NK-92 treated with Interleukin-12 subunit alpha and Interleukin-12 subunit beta, amount 100 ng/mL, for 24 hours (cell line): ENCODE data around the gene RAI1.

Source experiments
- DNase-seq: peaks from one replicate; lab custom pipeline; 2025; lab: John Stamatoyannopoulos, UW

Gene RAI1

DNA sequence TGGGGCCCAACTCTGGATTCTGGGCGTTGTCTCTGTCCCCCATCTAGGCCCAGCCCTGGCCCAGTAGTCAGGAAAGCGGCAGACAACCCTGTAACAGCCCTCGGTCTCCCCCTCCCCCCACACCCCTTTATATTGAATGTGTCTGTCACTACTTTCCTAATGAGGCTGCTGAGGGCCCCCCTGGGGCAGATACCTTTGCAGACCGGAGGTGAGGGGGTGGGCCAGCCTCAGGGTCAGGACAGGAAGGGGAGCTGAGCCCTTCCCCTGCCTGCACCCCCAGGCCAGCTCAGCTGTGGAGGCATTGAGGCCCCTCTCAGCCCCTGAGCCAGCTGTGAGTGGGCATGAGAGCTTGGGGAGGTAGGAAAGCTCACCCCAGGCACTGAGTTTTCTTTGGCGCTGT lies 17.1 kb downstream of the RAI1 start:
- no peak for DNase-seq

DNA sequence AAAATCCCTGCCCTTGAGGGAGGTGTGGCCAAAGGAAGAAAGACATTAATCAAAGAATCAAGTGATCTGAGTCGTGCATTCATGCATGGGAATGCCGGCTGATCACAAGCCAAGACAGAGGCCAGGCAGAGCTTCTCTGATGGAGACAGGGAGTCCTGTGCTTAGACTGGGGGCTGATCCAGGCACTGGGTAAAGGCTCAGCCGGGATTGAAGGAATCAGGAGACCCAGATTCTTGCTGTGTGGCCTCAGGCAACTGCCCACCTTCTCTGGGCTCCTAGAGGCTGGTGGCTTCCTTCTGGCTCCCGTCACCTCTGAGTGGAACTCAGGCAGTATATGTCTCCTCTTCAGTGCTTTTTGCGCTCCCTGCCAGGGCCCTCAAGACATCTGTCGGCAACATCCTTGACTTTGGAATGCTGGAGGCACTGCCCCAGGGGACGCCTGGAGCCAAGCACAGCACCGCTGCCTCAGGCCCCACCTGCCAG lies 17.7 kb downstream of the RAI1 start:
- no peak for DNase-seq

DNA sequence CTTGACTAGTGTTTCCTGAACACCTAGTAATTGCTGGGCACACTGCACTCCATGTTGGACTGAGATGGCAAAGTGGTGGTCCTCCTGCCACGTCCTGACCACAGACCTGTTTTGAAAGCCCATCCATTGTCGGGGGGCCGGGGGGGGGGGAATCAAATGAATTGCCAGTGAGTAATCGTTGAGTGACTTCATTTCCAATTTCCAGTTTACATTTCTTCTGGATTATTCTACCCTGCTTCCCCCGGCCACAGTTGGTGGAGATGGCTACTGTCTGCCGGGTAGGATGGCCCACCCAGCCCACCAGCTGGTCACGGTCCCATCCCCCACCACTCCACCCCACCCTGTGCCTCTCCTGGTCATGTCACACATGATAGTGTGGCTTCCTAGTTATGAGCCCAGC lies 18.2 kb downstream of the RAI1 start:
- no peak for DNase-seq

DNA sequence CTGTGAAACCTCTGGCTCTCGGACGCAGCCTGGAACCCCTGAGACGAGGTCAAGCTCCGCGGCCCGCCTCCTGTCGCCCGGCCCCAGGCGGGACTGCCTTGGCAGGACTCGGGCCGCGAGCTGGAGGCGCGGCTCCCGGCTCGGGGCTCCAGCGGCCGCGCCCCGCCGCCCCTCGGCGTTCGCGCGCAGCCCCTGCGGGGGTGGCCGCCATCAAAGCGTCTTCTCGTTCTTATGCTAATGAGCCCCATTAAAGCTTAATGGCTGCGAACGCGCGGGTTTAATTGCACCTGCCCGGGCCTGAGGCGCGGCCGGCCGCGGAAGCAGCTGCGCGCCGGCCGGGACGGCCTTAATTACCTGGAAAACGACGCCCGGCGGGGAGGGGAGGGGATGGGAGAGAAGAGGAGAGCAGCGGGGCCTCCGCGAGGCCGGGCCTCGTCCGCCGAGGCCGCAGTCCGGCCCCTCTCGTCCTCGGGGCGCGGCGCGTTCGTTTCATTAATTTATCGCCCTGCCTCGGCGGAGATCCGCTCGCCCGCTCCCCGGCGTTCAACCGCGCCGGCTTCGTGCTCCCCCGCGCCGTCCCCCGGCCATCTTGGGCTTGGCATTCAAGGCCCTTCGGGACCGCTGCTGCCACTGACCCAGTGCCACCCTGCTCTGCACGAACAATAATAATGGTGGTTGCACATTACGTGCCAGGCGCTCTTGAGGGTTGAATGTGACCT lies 19.2 kb downstream of the RAI1 start:
- DNase-seq = no peak

DNA sequence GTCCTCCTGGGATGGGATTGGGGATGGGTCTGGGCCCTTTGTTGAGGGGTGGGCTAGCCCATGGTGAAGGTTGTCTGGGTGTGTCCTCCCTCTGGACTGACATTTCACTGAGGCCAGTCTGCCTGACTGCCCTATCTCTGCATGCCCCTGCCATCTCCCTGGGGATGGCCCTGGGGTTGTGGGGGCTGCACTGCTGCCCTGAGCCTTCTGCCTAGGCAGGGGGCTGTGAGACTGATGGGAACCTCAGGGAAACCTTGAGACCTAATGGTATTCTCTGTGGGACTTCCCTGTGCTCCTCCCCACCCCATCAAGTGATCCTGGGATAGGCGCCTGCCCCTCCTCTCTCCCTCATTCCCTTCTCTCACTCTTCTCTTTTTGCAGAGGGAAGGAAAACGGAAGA lies 19.9 kb downstream of the RAI1 start:
- DNase-seq = no peak

DNA sequence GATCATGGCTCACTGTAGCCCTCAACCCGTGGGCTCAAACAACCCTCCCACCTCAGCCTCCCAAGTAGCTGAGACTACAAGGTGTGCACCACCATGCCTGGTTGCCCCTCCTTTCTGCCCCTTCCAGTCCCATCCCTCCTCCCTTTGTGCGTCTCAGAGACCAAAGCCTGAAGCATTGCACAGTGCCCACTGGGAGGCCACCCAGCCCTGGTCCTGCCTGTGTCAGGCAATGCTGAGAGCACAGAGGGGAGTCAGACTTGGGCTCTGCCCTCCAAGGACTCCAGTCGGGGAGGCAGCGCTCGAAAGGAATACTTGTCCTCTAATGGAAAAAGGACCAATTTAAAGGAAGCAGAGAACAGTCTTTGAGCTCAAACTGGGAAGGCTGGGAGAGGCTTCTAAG lies 20.4 kb downstream of the RAI1 start:
- DNase-seq = no peak

DNA sequence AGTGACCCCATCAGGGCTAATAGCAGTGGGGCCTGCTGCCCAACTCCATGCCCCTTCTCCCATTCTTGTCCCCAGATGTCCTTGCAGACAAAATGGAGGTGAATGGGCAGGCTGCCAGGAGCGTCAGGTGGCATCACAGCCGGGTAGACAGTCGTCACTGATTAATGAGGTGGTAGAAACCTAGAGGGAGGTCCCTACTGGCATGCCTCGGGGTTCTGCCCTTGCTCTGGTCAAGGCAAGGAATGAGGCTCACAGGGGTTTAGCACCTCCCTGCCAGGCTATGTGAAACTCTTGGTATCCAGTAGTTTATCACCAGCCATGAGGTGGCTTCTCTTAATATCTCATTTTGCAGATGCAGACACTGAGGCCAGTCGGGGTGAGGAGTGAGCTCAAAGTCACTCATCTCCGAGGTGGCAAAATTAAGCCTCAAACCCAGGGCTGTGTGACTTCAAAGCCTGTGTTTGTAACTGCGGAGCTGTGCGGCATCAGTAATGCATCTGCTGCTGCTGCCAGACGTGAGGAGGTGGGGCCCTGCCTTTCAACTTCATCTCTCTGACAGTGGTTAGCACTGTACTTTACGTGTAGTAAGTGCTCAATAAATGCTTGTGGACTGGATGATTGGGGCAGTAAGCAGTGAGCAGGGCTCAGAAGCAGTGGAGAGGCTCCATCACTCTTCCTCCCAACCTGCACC lies 21.3 kb downstream of the RAI1 start:
- no peak for DNase-seq

DNA sequence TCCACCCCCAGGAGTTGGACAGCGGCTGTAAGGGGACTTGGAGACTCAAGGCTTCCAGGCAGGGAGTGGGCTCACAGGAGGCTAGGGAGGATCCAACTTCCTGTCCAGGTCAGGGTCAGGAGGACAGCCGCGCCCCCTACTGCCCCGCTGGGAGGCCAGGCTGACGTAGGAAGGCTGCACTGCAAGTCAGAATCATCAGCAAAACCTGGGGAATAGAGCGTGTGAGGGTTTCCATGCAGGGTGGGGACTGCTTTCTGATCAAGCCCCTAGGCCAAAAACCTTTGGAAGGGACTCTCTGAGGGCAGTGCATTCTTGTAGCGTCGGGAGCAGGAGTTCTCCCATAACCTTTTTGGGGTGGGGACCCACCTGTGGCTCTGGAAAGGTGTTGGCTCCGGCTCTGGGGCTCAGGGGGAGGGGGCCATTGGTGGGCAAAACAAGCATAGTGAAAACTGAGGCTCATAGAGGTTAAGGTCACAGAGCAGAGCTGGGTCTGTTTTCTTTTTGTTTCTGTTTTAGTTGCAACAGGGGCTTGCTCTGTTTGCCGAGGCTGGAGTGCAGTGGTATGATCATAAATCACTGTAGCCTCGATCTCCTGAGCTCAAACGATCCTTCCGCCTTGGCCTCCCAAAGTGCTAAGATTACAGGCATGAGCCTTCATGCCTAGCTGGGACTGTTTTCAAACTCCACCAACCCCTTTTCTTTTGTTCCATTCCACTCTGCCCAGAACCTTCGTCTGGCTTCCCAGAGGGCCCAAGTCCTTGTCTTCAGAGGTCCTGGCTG lies 22.1 kb downstream of the RAI1 start:
- DNase-seq = no peak

DNA sequence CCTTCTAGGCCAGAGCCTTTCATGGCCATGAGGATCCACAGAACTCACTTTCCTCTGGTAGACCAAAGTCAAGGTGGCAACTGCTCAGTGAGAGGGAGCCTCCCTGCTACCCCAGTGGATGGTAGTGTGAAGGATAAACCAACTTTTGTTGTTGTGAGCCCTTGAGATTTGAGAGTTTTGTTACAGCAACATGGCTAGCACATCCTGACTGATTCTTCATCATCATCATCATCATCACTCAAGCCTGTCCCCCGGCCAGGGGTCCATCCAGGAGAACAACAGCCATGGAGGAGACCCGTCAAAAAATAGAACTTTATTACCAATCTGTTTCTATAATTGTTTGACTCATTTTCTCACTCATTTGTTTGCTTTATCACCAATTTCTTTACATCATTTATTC lies 23.7 kb downstream of the RAI1 start:
- no peak for DNase-seq

DNA sequence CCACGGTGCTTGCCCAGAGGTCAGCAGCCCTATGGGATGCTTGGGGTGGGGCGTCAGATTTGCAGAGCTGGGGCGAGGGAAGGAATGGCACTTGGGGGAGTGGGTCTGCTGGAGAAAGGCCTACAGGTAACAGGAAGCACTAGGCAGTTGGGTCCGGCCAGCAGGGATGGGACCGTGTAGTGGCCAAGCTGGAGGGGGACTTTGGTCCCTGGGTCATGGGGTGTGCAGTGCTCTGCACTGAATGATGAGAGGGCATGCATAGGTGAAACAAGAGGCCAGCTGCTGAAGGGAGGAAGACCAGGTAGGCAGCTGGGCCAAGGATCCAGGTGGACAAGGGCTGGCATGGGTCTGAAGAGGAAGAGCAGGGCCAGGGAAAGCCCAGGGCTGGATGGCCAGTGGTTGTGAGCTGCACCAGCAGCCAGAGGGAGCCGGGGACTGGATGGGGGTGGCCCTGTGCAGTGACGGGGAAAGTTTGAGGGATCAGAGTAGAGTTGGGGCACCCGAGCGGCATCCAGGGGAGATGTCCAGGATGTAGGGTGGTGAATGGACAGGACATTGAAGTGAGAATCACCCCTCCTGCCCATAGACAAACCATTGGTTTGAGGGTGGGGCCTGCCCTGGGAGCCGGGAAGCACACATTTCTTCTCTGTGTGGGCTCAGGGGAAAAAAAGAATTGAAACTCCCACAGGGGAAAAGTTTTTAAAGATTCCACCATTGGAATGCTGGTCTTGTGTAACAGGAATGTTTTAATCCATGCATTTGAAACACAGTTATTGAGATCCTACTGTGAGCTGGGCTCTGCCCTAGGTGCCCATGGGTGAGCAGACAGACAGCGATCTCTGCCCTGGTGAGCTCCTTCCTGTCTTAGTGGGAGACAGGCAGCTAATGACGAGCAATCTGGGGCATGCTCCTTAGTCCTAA lies 25.1 kb downstream of the RAI1 start:
- DNase-seq = no peak

DNA sequence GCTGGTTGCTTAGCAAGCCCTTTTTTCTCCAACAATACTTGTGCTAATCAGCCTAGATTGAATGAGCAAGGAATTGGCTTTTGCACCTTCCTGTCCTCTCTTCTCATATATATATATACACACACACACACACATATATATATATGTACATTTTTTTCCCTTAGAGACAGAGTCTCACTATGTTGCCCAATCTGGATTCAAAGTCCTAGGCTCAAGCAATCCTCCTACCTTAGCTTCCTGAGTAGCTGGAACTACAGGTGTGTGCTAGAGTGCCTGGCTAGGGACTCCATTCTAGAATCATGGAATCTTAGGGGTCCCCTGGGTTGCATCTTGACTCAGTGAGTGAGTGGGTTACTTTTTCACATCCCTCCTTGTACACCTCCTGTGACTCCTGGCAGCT lies 27.0 kb downstream of the RAI1 start:
- DNase-seq = no peak

DNA sequence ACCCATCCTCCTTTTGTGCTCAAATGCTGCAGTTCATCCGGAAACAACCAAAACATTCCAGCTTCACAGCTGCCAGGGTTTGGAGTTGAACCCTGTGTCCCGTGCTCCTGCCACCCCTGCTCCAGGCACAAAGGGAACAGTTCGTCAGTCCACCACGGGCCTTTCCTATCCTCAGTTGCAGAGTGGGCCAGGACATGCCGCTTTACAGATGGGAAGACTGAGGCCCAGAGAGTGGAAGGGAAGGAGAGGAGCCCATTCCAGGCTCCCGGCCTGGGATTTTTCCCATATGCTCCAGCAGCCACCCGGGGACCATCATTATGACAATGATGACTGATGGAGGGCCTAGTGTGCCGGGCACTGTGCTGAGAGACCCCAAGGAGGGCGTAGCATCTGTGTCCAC lies 27.6 kb downstream of the RAI1 start:
- DNase-seq = no peak

DNA sequence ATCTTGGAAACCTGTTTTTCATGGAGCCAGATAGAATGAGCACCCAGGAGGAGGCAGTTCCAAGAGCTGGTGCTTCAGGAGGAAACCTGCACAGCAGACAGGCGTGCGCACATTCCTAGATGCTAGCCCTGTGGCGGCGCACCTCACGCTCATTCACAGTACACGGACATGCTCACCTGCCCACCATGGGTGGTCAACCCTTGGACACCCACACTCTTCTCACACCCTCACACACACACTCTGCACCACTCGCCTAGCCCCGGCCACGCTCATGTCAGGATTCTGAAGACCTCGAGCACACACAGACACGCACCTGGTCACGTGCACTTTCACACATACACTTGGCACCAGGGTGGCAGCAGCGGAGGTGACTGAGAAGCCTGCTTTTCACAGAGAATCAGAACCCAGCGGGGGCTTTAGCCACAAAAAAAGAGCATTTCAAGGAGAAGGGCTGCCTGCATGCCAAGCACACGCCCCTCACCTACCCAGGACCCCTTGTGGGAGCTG lies 28.6 kb downstream of the RAI1 start:
- DNase-seq = no peak

DNA sequence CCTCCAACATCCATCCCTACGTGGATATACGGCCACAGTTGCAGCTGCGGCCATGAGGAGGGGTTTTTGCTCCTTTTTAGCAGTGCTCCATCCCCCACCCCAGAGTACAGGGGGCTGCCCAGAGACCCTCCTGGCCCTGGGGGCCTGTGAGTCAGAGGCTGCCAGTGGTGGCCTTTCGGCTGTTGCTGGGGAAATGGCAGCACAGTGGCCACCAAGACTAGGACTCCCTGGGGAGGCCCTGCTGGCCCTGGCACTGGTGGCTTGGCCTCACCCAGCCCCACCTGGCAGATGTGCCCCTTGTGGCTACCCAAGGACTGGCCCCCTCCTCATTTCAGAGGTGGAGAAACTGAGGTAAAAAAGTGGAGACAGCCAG lies 29.1 kb downstream of the RAI1 start:
- DNase-seq = no peak

DNA sequence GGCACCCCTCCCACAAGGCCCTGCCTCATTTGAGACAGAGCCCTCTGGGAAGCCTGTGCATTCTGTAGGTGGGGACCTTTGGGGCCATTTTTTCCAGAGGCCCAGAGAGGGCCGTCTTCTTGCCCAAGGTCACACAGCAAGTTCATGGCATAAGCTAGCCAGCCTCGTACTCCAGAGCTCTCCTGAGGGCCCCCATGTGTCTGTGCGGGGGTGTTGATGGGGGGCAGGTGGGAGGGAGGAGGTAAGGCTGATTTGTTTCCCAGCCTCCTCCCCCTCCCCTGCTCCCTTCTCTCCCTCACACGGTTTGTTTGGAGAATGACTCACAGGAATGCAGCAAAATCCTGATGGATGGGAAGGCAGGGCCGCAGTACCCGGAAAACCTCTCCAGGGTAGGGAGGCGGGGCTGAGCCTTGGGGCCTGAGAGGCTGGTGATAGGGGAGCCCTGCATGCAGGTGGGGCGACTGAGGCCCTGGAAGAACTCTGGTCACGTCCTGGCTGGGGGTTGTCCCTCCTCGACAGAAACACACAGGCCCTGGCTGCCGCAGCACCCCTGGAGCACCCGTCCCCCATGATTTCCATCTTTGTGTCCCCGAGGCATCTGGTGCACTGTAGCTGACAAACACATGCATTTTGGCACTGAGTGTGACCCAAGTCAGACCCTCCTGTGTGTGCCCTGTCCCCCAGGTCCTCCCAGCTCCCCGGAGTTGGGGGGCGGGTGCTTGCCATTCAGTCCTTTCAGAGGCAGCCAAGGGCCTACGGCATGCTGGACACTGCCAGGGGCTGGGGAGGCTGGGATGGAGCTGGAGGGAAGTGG lies 29.7 kb downstream of the RAI1 start:
- DNase-seq = no peak

DNA sequence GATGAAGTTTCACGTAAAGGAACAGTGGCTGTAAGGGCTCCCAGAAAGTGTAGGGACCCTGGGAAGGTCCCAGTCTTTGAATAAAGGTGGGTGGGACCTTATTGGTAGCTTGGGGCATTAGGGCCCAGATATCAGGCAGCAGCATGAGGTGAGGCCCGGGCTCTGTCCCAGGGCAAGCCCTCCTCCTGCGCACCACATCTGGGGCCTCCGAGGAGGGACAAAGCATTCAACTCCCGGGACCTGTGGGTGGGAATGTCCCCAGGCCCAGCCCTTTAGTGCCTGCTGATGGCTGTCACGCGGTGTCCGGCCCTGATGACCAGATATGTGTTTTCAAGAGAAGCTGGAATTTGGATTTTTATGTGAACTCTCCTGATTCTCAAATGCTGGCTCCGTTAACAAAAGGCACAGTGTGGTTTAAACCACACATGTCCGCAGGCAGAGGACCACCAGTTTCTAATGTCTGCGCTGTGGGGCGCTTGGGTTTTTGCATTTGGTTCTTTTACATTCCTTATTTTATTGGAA lies 30.4 kb downstream of the RAI1 start:
- no peak for DNase-seq

DNA sequence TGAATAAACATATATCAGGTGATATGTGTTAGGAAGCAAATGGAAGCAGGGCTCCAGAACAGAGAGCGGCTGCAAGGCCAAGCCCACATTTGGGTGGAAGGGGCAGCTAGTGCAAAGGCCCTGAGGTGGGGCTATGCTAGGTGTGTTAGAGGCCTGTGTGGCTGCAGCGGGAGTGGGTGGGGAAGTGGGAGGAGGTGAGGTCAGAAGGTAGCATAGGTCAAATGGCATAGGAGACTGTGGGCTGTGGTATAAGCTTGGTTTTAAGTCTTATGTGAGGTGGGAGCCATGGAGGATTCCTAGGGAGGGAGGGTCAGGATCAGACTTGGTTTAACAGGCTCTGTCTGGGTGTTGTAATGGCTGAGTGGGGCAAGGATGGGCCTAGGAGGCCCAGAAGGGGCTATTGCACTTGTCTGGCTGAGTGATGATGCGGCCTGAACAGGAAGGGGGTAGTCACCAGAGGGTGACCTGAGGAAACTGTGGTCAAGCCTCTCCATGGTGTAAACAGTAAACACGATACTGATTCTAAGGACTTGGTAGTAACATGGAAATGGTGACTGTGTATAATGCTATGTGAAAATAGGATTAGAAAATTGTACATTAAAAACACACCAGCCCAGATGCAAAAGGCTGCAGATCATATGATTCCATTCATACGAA lies 31.1 kb downstream of the RAI1 start:
- DNase-seq = peak; percentile 47

DNA sequence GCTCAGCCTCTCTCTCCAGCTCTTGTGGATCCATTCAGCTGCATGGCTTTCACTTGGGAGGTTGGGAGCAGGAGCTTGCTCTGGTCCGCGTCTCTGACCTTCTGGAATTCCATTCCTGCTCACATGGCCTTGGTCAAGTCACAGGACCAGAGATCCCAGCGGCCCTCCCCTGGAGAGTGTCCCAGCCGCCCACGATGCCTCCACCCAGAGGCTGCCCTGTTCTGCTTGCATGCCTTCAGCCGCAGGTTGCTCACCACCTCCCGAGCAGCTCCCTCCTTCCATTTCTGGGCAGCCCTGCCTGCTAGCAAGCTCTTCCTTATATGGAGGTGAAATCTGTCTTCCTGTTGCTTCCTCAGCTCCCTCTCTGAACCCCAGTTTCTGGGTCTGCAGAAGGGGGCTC lies 32.6 kb downstream of the RAI1 start:
- no peak for DNase-seq

DNA sequence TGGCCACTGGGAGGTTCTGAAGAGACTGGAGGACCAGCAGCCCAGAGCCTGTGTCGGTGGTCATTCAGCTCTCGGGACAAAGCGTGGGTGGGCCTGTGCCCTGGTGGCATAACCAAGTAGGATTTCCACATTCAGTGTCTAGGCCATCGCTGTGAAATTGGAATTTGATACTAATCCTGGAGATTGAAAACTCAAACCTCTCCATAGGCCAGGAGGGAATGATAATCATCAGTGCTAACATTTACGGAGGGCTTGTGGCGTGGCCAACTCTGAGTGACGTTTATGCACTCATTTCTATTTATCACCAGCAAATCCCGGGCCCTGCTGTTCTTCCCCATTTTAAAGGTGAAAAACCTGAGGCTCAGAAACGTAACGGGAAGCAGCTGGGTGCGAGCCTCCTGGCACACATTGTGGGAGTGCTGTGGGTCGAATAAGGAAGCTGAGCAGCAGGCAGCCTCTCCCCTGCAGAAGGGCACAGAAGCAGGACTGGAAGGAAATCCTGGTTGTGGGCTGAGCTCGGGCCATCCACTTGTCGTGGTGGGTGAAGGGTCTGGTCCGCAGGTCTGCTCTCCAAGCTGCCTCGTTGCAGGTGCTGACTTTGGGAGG lies 33.1 kb downstream of the RAI1 start:
- no peak for DNase-seq

DNA sequence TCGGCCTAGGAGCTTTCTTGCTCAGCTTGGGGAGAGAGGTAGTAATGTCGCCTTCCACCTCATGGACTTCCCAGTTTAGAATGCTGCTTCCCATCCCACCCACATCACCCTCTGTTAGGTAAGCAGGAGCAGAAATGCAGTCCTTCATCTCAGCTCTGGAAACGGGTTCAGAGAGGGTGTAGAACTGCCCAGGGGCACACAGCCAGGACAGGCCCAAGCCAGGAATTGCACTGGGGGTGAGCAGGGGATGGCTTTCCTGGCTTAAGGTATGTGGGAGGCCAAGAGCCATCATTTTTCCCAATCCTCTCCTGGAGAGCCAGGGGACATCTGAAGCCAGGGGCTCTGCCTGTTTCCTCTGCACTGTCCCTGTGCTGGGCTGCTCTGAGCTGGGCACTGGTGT lies 33.6 kb downstream of the RAI1 start:
- DNase-seq = no peak
